Stomach smooth muscle (tissue), 2 donors: ENCODE measurements around the gene GGN.
A peak's percentile ranks its signal among the peaks of the same experiment; 100 is the strongest.
"Not testable (repeated sequence)": the region's sequence is repeated elsewhere in the genome, so short reads cannot be mapped to it uniquely, and the experiment has no call there.

ENCODE experiments used
- H3K27ac ChIP-seq: one replicate; pipeline ENCODE4 v1.7.0; 2013; ENCODE audit warnings: mild to moderate bottlenecking, low read length, inconsistent platforms
- H3K27me3 ChIP-seq, 2 donors: one replicate each; pipeline ENCODE4 v1.7.0; 2013; ENCODE audit warnings: low read length in 2 of 2; ENCODE audit not compliant: insufficient read depth in 2 of 2, control insufficient read depth in 1 of 2
- H3K36me3 ChIP-seq, 2 donors: one replicate each; pipeline ENCODE4 v1.7.0; 2013; ENCODE audit warnings: low read length in 2 of 2; ENCODE audit not compliant: control insufficient read depth in 2 of 2, insufficient read depth in 2 of 2
- H3K4me1 ChIP-seq: one replicate; pipeline ENCODE4 v1.7.0; 2013; ENCODE audit warnings: low read length; ENCODE audit not compliant: control insufficient read depth, insufficient read depth
- H3K4me3 ChIP-seq, 2 donors: one replicate each; pipeline ENCODE4 v1.7.0; 2013; ENCODE audit warnings: low read length in 2 of 2
- H3K9ac ChIP-seq, 2 donors: one replicate each; pipeline ENCODE4 v1.7.0; 2013; ENCODE audit warnings: low read length in 2 of 2, mild to moderate bottlenecking in 1 of 2
- H3K9me3 ChIP-seq, 2 donors: one replicate each; pipeline ENCODE4 v1.7.0; 2013; ENCODE audit warnings: low read length in 2 of 2; ENCODE audit not compliant: control insufficient read depth in 2 of 2
- donor health status: healthy.
- donor health status: Pancreatic carcinoma.

The GGN gene

GRCh38 chr19:38340927-38341326 lies 46.9 kb downstream of the GGN start:
- Histone ChIP-seq H3K27me3 (no peaks in the 10 kb centered on the region), H3K27ac (no peak overlapping the region), H3K4me3 (no peak overlapping the region), H3K9ac (no peak overlapping the region), H3K4me1 (peaks cover 7% of the 10 kb centered on the region), H3K9me3 (no peaks in the 10 kb centered on the region), H3K36me3 (peaks cover 2 to 4% of the 10 kb centered on the region in 2 donors)

GRCh38 chr19:38339011-38339410 lies 48.8 kb downstream of the GGN start:
- H3K36me3 ChIP-seq, H3K4me3 ChIP-seq, H3K27ac ChIP-seq, H3K27me3 ChIP-seq, H3K4me1 ChIP-seq, H3K9ac ChIP-seq, H3K9me3 ChIP-seq: not testable (repeated sequence)

GRCh38 chr19:38337360-38337653 lies 50.5 kb downstream of the GGN start:
- Histone ChIP-seq H3K9me3 (no peaks in the 10 kb centered on the region), H3K27ac (peak overlapping the region; percentile 94), H3K4me3 (peak overlapping the region; percentile 47 to 92), H3K27me3 (no peaks in the 10 kb centered on the region), H3K36me3 (no peaks in the 10 kb centered on the region), H3K9ac (peak overlapping the region in 1 of 2 donors; percentile 47), H3K4me1 (peaks cover 8% of the 10 kb centered on the region)

- H3K36me3 ChIP-seq, result no peaks in the 10 kb centered on the region
- no peaks in the 10 kb centered on the region for H3K27me3 ChIP-seq
- H3K4me3 ChIP-seq, result peak overlapping the region; percentile 92 to 97
- peaks cover 8% of the 10 kb centered on the region for H3K4me1 ChIP-seq
- no peaks in the 10 kb centered on the region for H3K9me3 ChIP-seq
- H3K27ac ChIP-seq, result peak overlapping the region; percentile 94
- peak overlapping the region; percentile 82 to 90 for H3K9ac ChIP-seq
These were observed 51.0 kb downstream of the GGN start for GRCh38 chr19:38336638-38337359.

- Histone ChIP-seq H3K27ac (peak overlapping the region; percentile 94), H3K4me1 (peaks cover 8% of the 10 kb centered on the region), H3K4me3 (peak overlapping the region; percentile 92 to 97)
These were observed 51.7 kb downstream of the GGN start for GRCh38 chr19:38335949-38336637.

More at GRCh38 chr19:38335949-38336637, 51.7 kb downstream of the GGN start:
- H3K9me3 ChIP-seq, result no peaks in the 10 kb centered on the region
- H3K27me3 ChIP-seq, result no peaks in the 10 kb centered on the region
- H3K9ac ChIP-seq, result peak overlapping the region; percentile 82 to 90
- H3K36me3 ChIP-seq, result no peaks in the 10 kb centered on the region
